GM21367 (cell line): ENCODE measurements around the gene GADL1.

Source experiments
- ATAC-seq: cut with Tn5 transposase; IDR thresholded peaks from one replicate; pipeline ENCODE4 v1.9.1; 2021; ENCODE audit not compliant: unreplicated experiment

GADL1 gene

DNA sequence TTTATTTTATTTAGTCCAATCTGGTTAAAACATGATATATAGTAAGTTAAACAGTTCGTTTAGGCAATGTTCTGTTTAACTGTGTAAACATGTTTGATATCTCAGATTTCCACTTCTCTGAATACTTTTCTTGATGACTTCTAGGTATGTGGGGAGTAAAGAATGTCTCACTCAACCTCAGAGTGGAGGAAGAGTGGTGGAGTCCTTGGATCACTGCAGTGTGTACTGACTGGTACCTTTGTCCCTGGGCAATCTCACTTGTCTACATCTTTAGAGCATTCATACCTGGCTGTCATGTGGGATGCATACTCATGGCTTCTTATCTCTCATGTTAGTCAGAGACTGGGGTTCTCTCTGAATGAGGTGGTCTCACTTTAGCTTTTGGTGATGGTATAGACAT, 15.6 kb downstream of the GADL1 start:
- no peak for ATAC-seq

DNA sequence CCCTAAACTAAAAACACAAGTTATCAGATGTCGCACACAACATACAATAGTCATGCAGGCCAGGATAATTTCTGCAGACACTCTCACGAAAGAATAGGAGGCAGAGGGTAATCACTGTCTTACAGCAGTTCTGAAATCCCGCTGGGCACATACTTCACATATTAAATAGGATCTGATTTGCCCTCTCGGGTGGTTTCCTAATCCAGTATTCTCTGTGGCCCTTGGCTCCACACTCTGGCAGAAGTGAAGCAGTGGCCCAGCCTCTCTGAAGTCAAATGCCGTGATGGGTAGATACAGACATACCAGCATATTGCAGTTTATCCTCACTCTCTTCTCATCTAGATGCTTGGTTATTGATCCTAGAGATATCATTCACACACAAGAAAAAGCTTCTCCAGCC, 19.0 kb downstream of the GADL1 start:
- no peak for ATAC-seq

DNA sequence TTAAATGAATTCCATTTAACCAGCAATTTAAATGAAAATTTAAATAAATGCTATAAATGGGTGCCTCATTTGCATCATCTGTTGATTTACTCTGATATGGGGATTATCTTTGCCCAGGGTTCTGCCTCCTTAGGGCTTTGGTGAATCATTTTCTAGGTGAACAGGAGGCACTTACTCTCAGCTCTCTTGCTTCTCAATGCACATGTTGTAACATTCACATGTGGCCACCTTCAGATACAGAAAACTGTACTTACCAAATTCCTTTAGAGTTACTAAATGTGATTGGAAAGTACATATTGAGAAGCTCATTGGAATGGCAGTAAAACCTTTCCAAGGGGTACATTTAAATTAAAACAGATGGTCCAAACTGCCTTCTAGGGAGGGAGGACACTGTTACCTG, 20.8 kb downstream of the GADL1 start:
- no peak for ATAC-seq

GRCh38 chr3:30872879-30873278, 21.6 kb downstream of the GADL1 start:
- ATAC-seq = no peak

GRCh38 chr3:30871720-30872119, 22.7 kb downstream of the GADL1 start:
- ATAC-seq = no peak

DNA sequence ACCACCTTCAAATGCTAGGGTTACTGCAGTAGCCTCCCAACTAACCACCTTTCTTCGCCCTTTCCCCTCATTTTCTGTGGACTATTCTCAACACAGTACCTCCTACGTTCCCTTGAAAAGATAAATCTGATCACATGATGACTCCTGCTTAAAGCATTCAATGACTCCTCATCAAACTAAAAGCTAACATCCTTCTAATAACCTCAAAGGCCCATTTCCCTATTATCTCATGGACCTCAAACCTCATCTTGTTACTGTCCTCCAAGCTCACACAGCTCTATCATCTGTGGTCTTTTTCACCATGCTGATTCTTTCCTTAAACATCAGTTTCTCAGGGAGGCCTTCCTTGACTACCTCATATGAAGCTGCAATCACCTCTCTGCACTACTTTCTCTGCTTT, 29.6 kb downstream of the GADL1 start:
- no peak for ATAC-seq

DNA sequence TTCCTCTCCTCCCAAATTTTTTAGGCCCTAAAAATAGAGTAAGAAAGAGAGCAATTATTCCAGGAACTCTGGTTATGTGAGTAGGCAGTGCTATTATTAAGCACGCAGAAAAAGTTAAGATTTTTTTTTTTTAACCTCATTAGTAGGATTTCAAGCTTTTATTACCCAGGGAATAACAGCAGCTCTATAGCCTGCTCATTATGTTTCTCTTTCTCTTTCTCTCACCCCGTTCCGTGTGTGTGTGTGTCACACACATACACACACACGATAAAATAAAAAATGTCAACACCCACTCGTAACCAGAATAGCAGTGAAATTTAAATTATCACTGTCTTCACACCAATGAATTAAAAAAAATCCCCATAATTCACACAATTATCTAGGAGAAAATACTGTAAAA, 30.3 kb downstream of the GADL1 start:
- ATAC-seq = no peak

GRCh38 chr3:30862004-30862403, 32.5 kb downstream of the GADL1 start:
- no peak for ATAC-seq

- no peak for ATAC-seq
Measured at GRCh38 chr3:30858894-30859389, 35.5 kb downstream of the GADL1 start.

DNA sequence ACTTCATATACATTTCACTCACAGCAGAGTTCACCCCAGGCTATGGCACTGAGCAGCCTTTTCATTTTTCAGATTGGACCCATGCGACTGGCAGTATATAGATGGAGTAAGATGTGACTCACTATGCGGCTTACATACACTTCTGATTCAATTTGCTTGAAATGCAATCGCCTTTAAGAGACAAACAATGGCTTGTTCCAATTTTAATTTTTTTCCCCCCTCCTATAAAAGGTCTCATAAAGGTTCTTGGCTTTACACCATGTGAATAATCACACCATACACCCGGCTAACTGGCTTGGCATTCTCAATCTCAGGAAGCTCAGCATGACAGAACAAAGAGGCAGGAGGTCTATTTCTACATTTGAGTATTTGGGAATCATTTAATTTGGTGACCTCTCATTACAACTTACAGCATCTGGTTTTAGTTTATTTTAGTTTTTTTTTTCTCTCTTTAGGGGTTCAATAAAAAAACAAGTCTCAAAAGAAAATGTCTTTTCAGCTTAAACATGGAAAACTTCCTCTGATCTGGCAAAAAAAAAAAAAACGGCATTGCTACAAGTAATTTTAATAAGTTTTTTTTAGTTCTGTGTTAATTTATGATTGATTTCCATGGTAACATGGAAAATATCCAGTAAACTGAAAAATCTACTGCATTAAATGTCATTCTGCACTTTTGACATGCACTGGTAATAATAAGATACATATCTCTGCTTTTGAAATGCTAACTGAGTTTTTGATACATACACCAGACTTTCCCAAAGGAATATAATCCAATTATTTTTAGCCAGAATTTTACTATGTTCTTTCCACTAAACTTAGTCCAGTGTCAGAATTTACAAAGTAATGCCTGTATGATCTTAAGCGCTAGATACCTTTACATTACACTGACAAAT, 38.8 kb downstream of the GADL1 start:
- no peak for ATAC-seq

DNA sequence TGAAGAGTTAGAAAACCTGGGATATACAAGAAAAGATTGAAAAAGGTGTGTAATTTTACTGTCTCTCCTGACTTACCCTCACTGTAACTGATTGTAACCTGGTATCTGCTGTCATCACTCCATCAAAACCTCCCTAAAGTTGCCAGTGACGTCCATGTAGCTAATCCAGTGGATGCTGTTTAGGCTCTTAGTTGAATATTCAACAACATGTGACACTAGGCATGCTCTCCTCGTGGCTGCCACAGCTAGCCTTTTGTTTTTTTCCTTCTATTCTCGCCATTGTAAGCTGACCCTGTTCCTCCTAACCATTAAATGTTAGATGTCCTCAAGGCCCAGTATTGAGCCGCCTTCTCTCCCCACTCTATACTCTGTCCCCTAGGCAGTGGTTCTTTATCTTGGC, 41.6 kb downstream of the GADL1 start:
- ATAC-seq = no peak

DNA sequence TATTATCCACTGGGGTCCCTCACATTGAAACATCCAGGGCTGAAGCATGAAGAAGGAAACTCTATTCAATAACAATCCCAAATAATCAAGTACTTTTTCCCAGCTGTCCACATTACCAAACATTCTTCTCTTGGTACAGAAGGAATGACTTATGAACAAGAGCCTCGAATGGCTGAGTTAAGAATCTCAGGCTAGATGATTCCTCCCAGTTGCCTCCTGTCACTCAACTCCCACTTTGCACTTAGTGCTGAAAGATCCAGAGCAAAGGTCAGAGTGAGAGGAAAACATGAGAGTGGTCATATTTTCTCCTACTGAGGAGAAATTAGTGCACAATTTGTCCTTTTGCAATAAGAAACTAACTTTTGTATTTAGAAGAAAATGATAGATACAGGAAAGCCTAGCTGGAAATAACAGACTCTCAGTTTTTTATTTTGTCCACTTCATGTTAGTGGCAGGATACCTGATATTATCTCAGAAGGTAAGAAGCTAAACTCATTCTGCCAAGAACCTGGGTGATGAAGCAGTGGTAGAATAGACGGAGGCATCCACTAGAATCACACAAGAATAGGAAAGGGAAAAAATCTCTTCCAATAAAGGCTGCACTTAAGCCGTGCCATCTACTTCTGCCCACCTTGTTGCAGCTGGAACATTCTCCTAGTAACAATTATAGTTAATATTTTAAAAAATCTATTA, 46.2 kb downstream of the GADL1 start:
- ATAC-seq = no peak

GRCh38 chr3:30847592-30847991, 46.9 kb downstream of the GADL1 start:
- no peak for ATAC-seq

GRCh38 chr3:30845606-30846005, 48.9 kb downstream of the GADL1 start:
- no peak for ATAC-seq

GRCh38 chr3:30843877-30844276, 50.6 kb downstream of the GADL1 start:
- ATAC-seq = no peak

GRCh38 chr3:30836141-30836540, 58.3 kb downstream of the GADL1 start:
- ATAC-seq = no peak

- no peak for ATAC-seq
Measured at GRCh38 chr3:30835667-30836066, 58.8 kb downstream of the GADL1 start.

- ATAC-seq = no peak
Measured at GRCh38 chr3:30832961-30833575, 61.4 kb downstream of the GADL1 start.

DNA sequence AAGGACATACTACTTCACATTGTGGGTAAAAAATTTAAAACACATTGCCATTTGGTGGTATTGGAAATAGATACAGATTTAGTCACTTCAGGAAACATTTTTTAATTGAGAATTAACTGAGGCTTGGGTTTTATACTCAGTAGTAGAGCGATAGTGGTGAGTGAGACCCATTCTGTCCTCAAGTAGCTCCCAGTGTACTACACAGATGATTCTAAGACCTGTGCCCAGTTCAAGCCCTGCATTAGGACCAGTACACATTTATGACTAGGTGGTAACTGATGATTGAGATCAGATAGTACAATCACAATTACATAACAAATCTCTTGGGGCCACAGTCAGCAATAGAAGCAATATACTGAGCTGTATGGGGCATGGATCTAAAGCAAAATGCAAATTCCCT, 67.4 kb downstream of the GADL1 start:
- no peak for ATAC-seq

- no peak for ATAC-seq
Measured at GRCh38 chr3:30826531-30826942, 67.9 kb downstream of the GADL1 start.

DNA sequence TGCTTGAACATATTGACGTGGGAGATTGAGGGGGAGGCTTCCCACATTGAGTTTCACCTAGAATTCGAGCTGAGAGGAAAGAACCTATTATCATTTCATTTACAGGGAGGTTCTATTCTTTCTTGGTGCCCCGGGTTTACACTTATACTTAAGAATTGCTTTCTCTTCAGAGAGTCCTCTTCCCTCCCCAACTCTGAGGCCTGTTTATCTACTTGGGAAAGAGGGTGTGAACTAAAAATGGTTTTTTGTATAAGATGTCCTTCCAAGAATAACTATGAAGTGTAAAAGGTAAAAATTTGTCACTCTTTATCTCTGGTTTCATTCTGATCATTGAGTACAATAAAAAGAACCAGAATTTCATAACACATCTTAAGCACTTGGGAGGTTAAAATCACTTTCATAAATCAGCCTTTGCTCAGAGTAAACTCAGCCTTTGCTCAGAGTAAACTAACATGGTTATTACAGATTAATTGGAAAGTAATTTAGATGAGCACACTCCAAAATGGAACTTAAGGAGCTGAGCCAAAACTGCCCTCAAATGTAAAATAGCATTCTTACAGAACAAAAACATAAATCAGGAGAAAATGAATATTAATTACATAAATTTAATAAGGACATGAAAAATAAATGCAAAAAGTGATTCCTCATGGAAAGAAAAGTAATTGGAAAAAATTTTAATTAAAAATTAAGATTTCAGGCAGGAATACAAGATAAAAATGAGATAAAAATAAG, 75.2 kb downstream of the GADL1 start:
- no peak for ATAC-seq
